Tibial nerve (tissue), 4 donors: Measurements from ENCODE around the gene CEBPG.

Experiments used
- CTCF ChIP-seq, 5 experiments: fragments of 200-600 bp in 3 of 5; fragments of 450-650 bp in 2 of 5; sonication (generic) in 3 of 5; IDR thresholded peaks; one replicate each; pipeline ENCODE4 v1.5.1; 2016 to 2019; ENCODE audit warnings: antibody characterized with exemption in 5 of 5, mild to moderate bottlenecking in 3 of 5, moderate library complexity in 2 of 5
- EP300 ChIP-seq, 2 donors: sonication (generic); formaldehyde crosslinking; IDR thresholded peaks; one replicate each; pipeline ENCODE4 v1.6.1; 2017; ENCODE audit warnings: antibody characterized with exemption in 2 of 2, mild to moderate bottlenecking in 1 of 2
- POLR2A ChIP-seq, 2 donors: fragments of 450-650 bp; IDR thresholded peaks; one replicate each; pipeline ENCODE4 v1.6.1; 2017; ENCODE audit warnings: antibody characterized with exemption in 2 of 2, mild to moderate bottlenecking in 2 of 2, moderate library complexity in 2 of 2

- TF ChIP-seq POLR2A (IDR thresholded peaks at IDR 0.05) (no peak), CTCF (IDR thresholded peaks at IDR 0.05) (no peak), EP300 (IDR thresholded peaks at IDR 0.05) (no peak)
Measured at GRCh38 chr19:33348301-33349010, 25.1 kb upstream of the CEBPG start.
